Thoracic aorta (tissue), 2 donors: ENCODE measurements around the gene MRPL55. TPM values are rescaled to one million over a fixed set of nuclear protein-coding genes. Genes with fewer than 3 reads are reported as not detected.
A peak's percentile ranks its signal among the peaks of the same experiment; 100 is the strongest.

Experiments
- ATAC-seq: fragments of 150-250 bp; one replicate; pipeline ENCODE4 v1.8.0; 2017; ENCODE audit warnings: low read depth; ENCODE audit not compliant: insufficient number of reproducible peaks, low FRiP score
- DNase-seq: peaks from one replicate; pipeline ENCODE4 v3.0.0-alpha.2; 2020; ENCODE audit warnings: low spot score
- H3K27ac ChIP-seq, 2 donors: fragments of 200-600 bp; sonication (generic); 1 replicate in 1 of 2; 2 replicates in 1 of 2; pipeline ENCODE4 v1.5.1; 2016; ENCODE audit warnings: mild to moderate bottlenecking in 2 of 2, moderate library complexity in 2 of 2
- H3K27me3 ChIP-seq: fragments of 200-600 bp; sonication (generic); replicated peaks from 2 replicates; pipeline ENCODE4 v1.6.0; 2016; ENCODE audit warnings: mild to moderate bottlenecking; ENCODE audit not compliant: insufficient read depth
- H3K36me3 ChIP-seq: fragments of 200-600 bp; sonication (generic); one replicate; pipeline ENCODE4 v1.5.1; 2016
- H3K4me1 ChIP-seq, 2 donors: fragments of 200-600 bp; sonication (generic); 1 replicate in 1 of 2; 2 replicates in 1 of 2; pipeline versions ENCODE4 v1.5.1 to v1.6.0; 2016; ENCODE audit warnings: low read depth in 2 of 2, mild to moderate bottlenecking in 1 of 2; ENCODE audit not compliant: control insufficient read depth in 1 of 2
- H3K4me3 ChIP-seq: fragments of 200-600 bp; sonication (generic); 2 replicates; pipeline ENCODE4 v1.5.1; 2016; ENCODE audit warnings: mild to moderate bottlenecking
- H3K9me3 ChIP-seq: fragments of 200-600 bp; sonication (generic); 2 replicates; pipeline ENCODE4 v1.5.1; 2016
- total RNA-seq, 2 donors: library from RNA; depleted of rRNA; stranded (reverse); fragments of >200 nt; gene quantifications; one replicate each; pipeline versions ENCODE4 v1.1.0 to v1.2.3, GENCODE V29; 2016
- TF ChIP-seq, protein P1 (sequence below): fragments of 200-600 bp; sonication (generic); IDR thresholded peaks from one replicate; pipeline ENCODE4 v1.5.1; 2019; ENCODE audit warnings: antibody characterized with exemption

Gene MRPL55
- total RNA-seq, 2 donors from 2014 or later = 32.4 to 79.3 TPM

DNA sequence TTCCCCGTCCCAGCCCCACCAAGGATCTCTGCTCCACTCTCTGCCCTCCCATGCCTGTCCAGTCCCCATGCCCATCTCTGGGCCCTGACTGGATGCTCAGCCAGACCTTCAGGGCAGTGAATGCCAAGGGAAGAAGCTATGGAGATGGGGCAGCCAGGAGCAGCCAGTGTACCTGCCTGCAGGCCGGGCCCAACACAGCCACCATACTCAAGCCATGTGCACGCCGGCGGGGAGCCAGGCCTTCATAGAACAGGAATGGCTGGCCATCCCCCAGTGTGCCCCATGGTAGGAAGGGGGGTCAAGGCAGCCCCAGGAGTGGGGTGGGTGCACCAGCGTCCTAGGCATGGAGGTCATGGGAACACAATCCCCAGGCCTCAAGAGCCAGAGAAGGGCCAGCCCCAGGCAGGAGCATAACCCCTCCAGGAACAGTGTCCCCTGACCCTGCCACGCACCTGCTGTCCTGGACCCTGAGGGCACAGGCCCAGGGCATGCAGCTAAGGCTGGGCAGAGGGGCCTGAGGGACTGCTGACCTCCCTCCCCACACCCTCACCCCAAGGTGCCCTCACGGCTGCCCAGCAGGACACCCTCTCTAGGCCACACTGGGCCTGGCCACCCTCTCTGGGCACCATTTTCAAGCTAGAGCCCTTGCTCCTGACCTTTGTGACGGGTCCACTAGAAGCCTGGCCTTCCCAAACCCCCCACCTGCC lies 46.9 kb downstream of the MRPL55 start:
- no peaks in the 10 kb centered on the region for H3K9me3 ChIP-seq
- TF ChIP-seq, protein P1, sequence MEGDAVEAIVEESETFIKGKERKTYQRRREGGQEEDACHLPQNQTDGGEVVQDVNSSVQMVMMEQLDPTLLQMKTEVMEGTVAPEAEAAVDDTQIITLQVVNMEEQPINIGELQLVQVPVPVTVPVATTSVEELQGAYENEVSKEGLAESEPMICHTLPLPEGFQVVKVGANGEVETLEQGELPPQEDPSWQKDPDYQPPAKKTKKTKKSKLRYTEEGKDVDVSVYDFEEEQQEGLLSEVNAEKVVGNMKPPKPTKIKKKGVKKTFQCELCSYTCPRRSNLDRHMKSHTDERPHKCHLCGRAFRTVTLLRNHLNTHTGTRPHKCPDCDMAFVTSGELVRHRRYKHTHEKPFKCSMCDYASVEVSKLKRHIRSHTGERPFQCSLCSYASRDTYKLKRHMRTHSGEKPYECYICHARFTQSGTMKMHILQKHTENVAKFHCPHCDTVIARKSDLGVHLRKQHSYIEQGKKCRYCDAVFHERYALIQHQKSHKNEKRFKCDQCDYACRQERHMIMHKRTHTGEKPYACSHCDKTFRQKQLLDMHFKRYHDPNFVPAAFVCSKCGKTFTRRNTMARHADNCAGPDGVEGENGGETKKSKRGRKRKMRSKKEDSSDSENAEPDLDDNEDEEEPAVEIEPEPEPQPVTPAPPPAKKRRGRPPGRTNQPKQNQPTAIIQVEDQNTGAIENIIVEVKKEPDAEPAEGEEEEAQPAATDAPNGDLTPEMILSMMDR = no peak
- peaks cover 0 to 10% of the 10 kb centered on the region in 2 donors for H3K4me1 ChIP-seq
- no peak overlapping the region for H3K4me3 ChIP-seq
- H3K27ac ChIP-seq = no peak overlapping the region
- ATAC-seq = no peak
- no peaks in the 10 kb centered on the region for H3K36me3 ChIP-seq
- DNase-seq = no peak
- peaks cover 25% of the 10 kb centered on the region for H3K27me3 ChIP-seq

DNA sequence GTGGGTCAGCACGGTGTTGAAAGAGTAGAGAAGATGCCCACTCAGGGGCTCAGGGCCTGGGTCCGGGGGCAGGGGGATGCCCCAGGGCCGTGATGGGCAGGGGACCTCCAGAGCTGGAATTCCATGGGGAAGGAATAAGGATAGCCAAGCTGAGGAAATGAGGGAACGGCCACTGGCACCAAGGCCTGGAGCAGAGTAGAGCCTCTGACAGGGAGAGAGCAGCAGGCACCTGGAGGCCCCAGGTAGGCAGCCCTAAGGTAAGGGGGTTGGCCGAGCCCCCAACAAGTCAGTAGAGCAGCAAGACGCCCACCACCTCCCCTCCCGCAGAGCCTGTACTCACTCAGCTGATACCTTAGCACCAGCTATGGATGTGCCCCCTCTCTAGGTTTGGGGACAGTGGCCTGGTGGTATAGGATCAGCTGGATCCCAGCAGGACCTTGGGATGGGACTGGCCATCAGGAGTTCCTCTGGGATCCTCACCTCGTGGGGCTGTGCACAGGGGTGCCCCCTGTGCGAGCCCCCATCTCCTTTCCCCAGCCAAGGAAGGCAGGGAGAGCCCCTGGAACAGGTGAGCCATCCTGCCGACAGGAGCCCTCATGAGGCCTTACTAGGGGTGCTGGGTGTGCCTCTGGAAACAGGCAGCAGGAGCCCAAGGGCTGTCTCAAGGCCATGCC lies 47.6 kb downstream of the MRPL55 start:
- H3K27ac ChIP-seq = no peak overlapping the region
- DNase-seq (no peak), ATAC-seq (no peak)
- H3K36me3 ChIP-seq = no peaks in the 10 kb centered on the region
- no peak overlapping the region for H3K4me3 ChIP-seq
- H3K9me3 ChIP-seq = no peaks in the 10 kb centered on the region
- peaks cover 0 to 10% of the 10 kb centered on the region in 2 donors for H3K4me1 ChIP-seq
- TF ChIP-seq, protein P1 = no peak
- H3K27me3 ChIP-seq = peaks cover 25% of the 10 kb centered on the region

DNA sequence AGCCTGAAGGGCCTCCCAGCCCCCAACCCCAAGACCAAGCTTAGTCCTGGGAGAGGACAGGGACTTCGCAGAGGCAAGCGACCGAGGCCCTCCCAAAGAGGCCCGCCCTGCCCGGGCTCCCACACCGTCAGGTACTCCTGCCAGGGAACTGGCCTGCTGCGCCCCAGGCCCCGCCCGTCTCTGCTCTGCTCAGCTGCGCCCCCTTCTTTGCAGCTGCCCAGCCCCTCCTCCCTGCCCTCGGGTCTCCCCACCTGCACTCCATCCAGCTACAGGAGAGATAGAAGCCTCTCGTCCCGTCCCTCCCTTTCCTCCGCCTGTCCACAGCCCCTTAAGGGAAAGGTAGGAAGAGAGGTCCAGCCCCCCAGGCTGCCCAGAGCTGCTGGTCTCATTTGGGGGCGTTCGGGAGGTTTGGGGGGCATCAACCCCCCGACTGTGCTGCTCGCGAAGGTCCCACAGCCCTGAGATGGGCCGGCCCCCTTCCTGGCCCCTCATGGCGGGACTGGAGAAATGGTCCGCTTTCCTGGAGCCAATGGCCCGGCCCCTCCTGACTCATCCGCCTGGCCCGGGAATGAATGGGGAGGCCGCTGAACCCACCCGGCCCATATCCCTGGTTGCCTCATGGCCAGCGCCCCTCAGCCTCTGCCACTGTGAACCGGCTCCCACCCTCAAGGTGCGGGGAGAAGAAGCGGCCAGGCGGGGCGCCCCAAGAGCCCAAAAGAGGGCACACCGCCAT lies 48.5 kb downstream of the MRPL55 start:
- H3K9me3 ChIP-seq = no peaks in the 10 kb centered on the region
- H3K27me3 ChIP-seq = peaks cover 25% of the 10 kb centered on the region
- no peaks in the 10 kb centered on the region for H3K36me3 ChIP-seq
- DNase-seq = no peak
- H3K27ac ChIP-seq = no peak overlapping the region
- peak overlapping the region; percentile 49 for H3K4me3 ChIP-seq
- TF ChIP-seq, protein P1 = no peak
- ATAC-seq = no peak
- peaks cover 0 to 10% of the 10 kb centered on the region in 2 donors for H3K4me1 ChIP-seq

DNA sequence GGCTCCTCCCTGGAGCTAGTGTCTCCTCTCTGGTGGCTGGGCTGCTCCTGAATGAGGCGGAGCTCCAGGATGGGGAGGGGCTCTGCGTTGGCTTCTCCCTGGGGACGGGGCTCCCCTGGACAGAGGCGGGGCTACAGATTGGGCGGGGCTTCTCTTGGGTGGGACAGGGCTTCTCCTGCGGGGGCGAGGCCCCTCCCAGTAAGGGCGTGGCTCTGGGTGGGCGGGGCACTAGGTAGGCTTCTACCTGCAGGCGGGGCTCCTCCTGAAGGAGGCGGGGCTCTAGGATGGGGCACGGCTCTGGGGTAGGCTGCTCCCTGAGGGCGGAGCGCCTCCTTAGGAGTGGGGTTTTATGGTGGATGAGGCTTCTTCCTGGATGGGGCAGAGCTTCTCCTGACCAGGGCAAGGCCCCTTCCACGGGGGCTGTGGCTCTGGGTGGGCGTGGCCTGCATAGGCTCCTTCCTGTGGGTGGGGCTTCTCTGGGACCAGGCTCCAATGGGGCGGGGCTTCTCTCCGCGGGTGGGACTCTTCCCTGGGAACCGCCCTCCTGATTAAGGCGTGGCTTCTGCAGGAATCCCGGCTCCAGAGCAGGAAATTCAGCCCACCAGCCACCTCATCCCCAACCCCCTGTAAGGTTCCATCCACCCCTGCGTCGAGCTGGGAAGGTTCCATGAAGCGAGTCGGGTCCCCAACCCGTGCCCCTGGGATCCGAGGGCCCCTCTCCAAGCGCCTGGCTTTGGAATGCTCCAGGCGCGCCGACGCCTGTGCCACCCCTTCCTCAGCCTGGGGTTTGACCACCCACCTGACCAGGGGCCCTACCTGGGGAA lies 49.3 kb downstream of the MRPL55 start:
- TF ChIP-seq, protein P1 = no peak
- no peaks in the 10 kb centered on the region for H3K9me3 ChIP-seq
- ATAC-seq (no peak), DNase-seq (no peak)
- no peaks in the 10 kb centered on the region for H3K36me3 ChIP-seq
- no peak overlapping the region for H3K27ac ChIP-seq
- peaks cover 25% of the 10 kb centered on the region for H3K27me3 ChIP-seq
- H3K4me1 ChIP-seq = peaks cover 0 to 10% of the 10 kb centered on the region in 2 donors
- peak overlapping the region; percentile 49 for H3K4me3 ChIP-seq
